Measurements from ENCODE around the gene VCP.

VCP gene

DNA sequence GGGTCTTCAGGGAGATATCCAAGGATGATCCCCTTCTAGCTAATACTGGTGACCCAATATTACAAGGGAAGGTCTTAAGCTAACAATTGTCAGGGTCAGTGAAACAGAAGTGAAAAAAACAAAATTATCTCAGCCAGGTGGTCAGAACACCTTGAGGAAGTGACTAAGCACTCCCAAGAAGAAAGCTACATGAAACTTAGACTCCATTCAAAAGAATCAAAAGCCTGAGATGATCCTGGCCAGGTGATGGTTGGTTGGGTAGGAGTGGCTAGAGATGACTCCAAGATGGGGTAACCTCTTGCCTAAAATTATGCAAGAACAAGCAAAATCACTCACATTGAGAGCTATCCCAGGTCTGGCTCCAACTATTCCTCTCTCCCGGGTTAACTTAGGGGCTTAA is 5.4 kb downstream of the VCP start:
- no peak overlapping the region for H3K4me3 ChIP-seq (ENCODE audit: low read depth, low read length)
- TF ChIP-seq, protein P1, sequence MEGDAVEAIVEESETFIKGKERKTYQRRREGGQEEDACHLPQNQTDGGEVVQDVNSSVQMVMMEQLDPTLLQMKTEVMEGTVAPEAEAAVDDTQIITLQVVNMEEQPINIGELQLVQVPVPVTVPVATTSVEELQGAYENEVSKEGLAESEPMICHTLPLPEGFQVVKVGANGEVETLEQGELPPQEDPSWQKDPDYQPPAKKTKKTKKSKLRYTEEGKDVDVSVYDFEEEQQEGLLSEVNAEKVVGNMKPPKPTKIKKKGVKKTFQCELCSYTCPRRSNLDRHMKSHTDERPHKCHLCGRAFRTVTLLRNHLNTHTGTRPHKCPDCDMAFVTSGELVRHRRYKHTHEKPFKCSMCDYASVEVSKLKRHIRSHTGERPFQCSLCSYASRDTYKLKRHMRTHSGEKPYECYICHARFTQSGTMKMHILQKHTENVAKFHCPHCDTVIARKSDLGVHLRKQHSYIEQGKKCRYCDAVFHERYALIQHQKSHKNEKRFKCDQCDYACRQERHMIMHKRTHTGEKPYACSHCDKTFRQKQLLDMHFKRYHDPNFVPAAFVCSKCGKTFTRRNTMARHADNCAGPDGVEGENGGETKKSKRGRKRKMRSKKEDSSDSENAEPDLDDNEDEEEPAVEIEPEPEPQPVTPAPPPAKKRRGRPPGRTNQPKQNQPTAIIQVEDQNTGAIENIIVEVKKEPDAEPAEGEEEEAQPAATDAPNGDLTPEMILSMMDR (IDR thresholded peaks at IDR 0.05; ENCODE audit: insufficient read depth, low read depth, low read length, missing control alignments): no peak
- DNase-seq (ENCODE audit: low read depth): no peak

DNA sequence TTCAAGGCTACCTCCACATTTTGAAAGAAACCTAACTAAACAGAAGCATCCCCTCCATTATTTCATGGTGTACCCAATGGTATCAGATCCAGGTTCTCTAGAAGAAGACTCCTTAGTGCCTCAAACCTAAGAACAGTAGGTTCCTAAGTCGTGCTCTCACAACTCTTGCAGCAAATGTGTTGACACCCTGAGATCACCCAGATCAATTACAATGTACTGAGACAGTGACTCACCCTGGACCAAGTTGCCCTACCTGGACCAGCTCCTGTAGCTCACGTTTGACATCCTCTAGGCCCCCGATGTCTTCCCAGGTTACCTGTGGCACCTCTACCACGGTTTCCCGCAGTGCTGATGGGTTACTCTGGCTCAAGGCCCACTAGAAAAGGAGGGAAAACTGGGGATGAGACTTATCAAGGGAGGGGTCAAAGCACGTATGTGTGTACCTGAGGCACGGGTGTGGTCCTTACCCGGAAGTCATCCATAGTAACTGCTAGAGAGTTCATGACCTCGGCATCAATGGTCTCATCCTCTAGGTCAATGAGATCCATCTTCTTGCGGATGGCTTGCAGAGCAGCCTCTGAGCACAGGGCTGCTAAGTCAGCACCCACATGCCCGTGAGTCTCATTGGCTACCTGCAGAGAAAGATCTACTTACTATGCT is 11.7 kb downstream of the VCP start:
- DNase-seq (ENCODE audit: low read depth): no peak
- TF ChIP-seq, protein P1 (IDR thresholded peaks at IDR 0.05; ENCODE audit: insufficient read depth, low read depth, low read length, missing control alignments): no peak
- H3K4me3 ChIP-seq (ENCODE audit: low read depth, low read length): no peak overlapping the region

DNA sequence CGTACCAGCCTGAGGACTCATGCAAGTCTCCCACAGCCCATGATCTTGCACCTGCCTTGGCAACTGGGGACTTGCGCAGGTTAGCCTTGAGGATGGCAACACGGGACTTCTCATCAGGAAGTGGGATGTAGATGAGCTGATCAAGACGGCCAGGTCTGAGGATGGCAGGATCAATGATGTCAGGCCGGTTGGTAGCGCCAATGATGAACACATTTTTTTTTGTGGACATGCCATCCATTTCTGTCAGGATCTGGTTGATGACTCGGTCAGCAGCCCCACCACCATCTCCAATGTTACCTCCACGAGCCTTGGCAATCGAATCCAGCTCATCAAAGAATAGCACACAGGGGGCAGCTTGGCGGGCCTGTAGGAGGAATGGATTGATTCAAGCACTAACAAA is 13.0 kb downstream of the VCP start:
- H3K4me3 ChIP-seq (ENCODE audit: low read depth, low read length): no peak overlapping the region
- TF ChIP-seq, protein P1 (IDR thresholded peaks at IDR 0.05; ENCODE audit: insufficient read depth, low read depth, low read length, missing control alignments): no peak
- DNase-seq (ENCODE audit: low read depth): no peak

DNA sequence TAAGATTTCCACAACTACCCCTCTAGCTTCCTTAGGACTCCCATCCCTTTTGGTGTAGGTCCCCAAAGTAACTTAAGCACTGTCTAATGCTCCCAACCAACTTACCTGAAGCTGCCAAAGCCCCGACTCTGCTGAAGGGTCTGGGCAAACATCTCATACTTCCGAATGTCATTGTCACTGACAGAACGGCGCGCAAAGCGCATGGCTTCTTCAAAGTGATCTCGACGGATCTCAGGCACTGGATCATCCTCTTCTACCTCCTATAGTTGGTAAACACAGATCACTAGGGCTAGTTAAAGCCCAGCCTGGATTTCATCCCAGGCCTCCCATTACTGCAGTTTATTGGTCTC is 15.2 kb downstream of the VCP start:
- no peak for DNase-seq (ENCODE audit: low read depth)
- H3K4me3 ChIP-seq (ENCODE audit: low read depth, low read length): no peak overlapping the region
- TF ChIP-seq, protein P1 (IDR thresholded peaks at IDR 0.05; ENCODE audit: insufficient read depth, low read depth, low read length, missing control alignments): no peak

DNA sequence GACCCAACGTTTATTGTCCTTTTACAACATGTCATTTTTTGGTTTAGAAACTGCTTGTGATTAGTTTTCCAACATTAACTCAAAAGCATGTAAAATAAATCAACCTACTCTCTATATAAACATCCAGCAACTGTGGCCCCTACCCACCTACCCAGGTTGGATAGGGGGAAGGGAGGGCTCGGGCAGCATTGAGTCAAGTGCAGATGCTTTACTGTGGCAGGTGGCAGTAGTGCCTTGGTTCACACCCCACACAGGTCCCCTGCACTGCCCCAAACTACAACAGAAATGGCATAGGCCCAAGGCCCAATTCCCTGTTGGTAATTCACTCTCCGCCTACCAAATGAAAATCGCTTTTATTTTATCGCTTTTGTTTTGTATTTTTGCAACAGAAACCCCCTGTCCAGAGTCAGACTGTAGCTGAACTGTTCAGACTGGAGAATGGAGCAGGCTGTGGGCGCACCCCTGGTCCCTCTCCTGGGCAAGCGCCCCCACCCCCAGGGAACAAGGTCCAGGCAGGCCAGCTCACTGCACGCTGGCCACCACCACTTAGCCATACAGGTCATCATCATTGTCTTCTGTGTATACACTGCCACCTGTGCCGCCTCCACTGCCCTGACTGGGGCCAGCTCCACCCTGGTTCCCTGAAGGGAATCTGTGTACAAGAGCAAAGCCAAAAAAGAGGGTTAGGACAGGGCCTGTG is 15.7 kb downstream of the VCP start:
- no peak overlapping the region for H3K4me3 ChIP-seq (ENCODE audit: low read depth, low read length)
- no peak for DNase-seq (ENCODE audit: low read depth)
- TF ChIP-seq, protein P1 (IDR thresholded peaks at IDR 0.05; ENCODE audit: insufficient read depth, low read depth, low read length, missing control alignments): no peak

DNA sequence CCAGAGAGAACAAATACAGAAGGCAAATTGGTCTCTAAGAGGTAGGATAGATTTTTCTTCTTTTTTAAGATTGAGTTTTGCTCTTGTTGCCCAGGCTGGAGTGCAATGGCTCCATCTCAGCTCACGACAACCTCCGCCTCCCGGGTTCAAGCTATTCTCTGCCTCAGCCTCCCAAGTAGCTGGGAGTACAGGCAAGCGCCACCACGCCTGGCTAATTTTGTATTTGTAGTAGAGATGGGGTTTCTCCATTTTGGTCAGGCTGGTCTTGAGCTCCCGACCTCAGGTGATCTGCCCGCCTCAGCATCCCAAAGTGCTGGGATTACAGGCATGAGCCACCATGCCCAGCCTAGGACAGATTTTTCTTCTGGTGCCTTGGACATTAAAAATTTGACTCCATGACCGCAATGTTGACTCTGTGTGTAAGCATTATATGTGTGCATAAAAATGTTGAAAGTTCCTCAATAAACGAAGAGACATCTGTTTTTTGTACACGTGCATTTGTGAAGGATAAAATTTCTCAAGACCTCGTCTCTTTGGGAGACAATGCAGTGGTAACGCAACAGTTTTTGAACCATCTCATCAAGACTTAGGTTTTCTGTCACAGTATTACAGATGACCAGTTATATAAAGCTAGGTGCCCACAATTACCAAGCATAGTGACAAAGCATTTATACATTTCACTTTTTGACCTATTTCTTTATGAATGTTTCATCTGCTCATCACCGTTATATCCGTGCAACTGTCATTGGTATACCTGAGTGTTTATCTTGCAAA is 17.4 kb downstream of the VCP start:
- H3K4me3 ChIP-seq (ENCODE audit: low read depth, low read length): no peak overlapping the region
- no peak for DNase-seq (ENCODE audit: low read depth)
- TF ChIP-seq, protein P1 (IDR thresholded peaks at IDR 0.05; ENCODE audit: insufficient read depth, low read depth, low read length, missing control alignments): no peak
